NCI-H2196 treated with DMSO at 0.1 percent for 48 hours (cell line): Measurements from ENCODE around the gene PLEKHG2.
A peak's percentile ranks its signal among the peaks of the same experiment; 100 is the strongest.

Source experiments
- DNase-seq: peaks from one replicate; lab custom pipeline; 2025; ENCODE audit not compliant: unreplicated experiment; lab: John Stamatoyannopoulos, UW

PLEKHG2 gene

DNA sequence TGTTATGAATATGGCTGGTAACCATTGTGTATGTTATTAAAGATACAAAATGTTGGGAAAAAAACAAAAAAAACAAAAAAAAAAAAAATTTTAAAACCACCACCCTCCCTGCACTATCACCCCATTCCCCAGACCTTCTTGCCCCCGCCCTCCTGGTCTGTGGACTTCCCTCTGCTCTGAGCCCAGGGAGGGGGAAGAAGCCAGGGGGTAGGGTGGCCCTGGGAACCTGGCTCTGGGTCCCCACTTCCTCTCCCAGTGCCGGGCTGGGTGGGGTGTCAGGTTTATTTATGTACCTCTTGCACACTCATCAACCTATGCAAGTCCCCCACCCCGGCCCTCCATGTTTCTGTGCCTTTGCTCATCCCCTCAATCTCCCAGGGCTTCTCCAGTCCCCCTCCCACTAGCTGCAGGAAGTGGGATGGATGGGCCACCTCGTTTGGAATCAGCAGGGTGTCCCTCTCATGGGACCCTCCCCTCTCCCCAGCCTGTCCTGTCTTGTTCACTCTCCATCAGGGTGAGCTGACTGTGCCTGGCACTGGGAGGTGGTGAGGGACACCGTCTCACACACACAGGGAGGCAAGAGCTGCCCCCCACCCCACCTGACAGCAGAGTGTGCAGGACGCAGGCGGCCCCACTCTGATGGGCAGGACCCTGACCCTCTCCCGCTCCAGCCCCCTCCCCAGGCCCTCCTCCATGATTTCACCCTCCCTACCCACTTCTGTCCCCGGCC lies 27.5 kb upstream of the PLEKHG2 start:
- DNase-seq: no peak

- DNase-seq: no peak
Measured at GRCh38 chr19:39385629-39386411, 26.6 kb upstream of the PLEKHG2 start.

DNA sequence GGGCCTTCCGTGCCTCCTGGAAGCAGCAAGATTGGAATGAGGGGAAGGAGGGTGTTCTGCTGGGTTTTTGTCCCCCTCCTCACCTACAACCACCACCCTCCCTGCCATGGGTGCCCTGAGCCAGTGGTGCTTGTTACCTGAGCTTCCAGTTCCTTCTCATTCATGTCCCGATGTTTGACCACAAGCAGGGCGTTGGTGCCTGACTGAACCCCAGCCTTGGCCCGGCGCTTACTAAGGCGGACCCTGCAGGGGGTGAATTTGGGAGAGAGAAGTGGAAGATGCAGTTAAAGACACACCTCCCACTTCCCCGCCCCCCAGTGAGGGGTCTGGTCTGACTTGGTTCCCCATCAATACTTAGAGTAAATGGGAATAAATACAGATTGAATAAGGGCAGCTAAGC lies 25.9 kb upstream of the PLEKHG2 start:
- DNase-seq: no peak

- DNase-seq: no peak
Measured at GRCh38 chr19:39388657-39389056, 23.8 kb upstream of the PLEKHG2 start.

GRCh38 chr19:39389631-39390414 lies 22.6 kb upstream of the PLEKHG2 start:
- no peak for DNase-seq

GRCh38 chr19:39390451-39390750 lies 22.1 kb upstream of the PLEKHG2 start:
- no peak for DNase-seq

DNA sequence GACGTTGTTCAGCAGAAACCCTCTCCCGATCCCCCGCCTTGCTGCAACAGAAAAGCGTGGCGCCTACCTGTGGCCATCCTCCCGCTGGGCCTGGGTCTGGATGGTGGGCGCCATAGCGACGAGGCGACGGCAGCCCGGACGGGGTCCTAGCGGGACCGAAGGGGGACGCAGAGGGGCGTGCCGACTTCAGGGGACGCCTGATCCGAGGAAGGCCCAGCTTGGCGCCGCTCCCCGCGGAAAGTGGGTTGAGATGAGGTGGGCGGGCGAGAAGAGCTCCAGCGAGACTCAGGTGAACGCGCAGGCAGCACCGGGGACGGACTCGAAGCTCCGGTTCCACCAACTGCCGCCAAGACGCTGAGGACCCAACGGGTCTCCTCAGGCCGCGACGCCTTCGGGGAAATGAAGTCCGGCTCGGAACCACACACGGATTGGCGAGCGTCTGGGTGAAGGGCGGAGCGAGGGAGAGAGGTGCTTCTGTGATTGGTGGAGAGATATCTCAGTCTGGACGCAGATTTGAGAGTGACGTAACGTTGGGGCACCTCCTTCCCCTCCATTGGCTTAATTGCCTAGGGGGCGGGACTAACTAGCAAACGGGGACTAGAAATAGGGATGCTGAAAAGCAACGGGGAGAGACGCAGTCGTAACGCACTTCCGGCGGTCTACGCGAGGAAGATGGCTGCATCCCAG lies 21.6 kb upstream of the PLEKHG2 start, which contains the start of the genes MED29 and PAF1:
TSS of gene MED29 (plus strand) at position 628 of the 687 bp plus-strand sequence. CDS start at position 673, 45 bp downstream.
TSS of gene PAF1 (minus strand) at position 356 of the 687 bp plus-strand sequence. CDS start at position 114, 242 bp downstream.
- peak; percentile 99 for DNase-seq

DNA sequence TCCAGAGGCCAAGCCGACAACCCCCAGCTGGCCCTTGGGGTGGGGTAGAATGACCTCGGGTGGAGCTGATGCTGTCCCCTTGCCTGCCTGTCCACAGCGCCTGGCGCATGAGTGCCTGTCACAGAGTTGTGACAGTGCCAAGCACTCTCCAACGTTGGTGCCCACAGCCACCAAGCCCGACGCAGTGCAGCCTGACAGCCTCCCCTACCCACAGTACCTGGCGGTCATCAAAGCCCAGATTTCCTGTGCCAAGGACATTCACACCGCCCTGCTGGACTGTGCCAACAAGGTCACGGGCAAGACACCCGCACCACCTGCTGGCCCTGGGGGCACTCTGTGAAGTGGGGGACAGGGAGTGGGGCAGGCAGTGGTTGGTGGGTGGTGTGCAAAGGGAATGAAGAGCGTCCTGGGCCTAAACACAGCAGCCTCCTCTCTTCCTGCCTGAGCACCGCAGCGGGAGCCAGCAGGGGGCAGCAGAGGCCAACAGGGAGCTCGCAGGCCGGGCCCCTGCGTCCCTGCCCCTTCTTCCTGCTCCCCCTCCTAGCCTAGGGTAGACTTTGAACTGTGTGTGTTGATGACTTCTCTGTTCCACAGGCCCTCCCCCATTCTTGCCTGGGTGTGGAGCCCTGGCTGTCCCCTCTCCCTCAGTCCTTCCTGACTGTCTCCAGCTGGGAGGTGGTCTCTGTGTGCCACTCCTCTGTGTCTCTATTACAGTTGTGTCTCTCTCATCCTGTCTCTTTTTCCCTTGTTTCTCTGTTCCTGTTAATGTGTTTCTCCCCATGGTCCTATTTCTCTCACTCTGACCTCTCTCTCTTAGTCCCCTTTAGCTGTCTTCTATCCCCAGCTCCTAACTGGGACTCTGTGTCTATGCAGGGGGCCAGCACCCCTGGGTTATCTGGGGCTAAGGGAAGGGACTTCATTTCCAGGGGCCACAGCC lies 14.8 kb upstream of the PLEKHG2 start:
- DNase-seq: peak; percentile 62

GRCh38 chr19:39398297-39398864 lies 14.1 kb upstream of the PLEKHG2 start:
- DNase-seq: no peak

- no peak for DNase-seq
Measured at GRCh38 chr19:39399668-39400050, 12.8 kb upstream of the PLEKHG2 start.

DNA sequence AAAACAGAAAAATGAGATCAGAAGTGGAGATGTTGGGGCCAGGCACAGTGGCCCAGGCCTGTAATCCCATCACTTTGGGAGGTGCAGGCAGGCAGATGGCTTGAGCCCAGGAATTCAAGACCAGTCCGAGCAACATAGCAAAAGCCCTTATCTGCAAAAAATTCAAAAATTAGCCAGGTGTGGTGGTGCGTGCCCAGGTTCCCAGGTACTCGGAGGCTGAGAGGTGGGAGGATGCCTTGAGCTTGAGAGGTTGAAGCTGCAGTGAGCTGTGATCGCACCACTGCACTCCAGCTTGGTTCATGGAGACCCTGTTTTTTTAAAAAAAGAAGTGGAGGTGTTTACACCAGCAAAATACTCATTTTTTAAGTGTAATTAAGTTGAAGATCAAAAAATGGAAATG lies 12.4 kb upstream of the PLEKHG2 start:
- no peak for DNase-seq

DNA sequence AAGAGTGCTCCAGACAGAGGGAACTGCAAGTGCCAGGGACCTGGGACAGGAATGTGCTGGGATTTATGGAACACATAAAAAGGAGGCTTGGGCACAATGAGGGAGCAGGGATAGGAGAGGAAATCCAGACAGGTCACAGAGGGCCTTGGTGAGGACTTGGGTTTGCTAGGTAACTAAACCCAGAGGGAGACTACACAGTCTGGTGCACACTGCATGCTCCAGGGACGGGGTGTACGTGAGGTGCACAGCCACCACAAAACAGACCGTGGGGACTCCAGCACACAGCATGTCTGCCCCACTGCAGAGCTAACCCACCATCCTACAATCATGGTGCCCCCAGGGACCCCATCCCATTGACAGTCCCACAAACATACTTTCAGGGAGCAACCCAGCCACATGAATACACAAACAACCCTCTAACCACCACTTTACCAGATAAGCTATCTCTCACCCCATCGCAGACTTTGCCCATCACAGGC lies 11.4 kb upstream of the PLEKHG2 start:
- DNase-seq: no peak

DNA sequence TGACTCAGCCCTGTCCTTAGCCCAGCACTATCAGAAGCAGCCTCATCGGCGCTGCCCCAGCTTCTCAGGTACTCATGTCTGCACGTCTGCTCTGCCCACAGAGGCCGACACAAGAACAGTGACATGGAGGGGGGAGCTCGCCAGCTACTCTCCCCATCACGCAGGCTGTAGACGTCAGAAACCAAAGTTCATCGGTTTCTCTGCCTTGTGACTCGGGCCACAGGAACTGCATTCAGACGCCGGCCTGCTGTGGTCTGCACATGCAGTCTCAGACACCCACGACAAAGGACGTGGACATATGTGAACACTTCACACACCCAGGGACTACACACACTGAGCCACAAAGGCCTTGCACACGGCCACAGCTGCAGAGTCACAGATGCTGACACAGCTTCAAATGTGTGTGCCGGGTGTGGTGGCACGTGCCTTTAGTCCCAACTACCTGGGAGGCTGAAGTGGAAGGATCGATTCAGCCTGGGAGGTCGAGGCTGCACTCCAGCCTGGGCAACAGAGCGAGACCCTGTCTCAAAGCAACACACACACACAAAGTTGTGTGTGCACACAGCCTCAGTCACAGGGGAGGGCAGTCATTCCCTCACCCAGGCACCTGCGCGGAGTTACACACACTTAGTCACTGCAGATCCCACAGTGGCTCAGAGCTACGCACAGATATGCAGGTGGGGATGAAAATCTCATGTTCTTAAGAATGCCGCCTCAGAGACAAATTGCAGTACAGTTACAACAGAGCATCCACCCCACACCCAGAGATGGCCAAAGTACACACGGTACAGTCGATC lies 10.7 kb upstream of the PLEKHG2 start:
- no peak for DNase-seq

GRCh38 chr19:39402346-39403300 lies 9.8 kb upstream of the PLEKHG2 start:
- DNase-seq: peak; percentile 73

DNA sequence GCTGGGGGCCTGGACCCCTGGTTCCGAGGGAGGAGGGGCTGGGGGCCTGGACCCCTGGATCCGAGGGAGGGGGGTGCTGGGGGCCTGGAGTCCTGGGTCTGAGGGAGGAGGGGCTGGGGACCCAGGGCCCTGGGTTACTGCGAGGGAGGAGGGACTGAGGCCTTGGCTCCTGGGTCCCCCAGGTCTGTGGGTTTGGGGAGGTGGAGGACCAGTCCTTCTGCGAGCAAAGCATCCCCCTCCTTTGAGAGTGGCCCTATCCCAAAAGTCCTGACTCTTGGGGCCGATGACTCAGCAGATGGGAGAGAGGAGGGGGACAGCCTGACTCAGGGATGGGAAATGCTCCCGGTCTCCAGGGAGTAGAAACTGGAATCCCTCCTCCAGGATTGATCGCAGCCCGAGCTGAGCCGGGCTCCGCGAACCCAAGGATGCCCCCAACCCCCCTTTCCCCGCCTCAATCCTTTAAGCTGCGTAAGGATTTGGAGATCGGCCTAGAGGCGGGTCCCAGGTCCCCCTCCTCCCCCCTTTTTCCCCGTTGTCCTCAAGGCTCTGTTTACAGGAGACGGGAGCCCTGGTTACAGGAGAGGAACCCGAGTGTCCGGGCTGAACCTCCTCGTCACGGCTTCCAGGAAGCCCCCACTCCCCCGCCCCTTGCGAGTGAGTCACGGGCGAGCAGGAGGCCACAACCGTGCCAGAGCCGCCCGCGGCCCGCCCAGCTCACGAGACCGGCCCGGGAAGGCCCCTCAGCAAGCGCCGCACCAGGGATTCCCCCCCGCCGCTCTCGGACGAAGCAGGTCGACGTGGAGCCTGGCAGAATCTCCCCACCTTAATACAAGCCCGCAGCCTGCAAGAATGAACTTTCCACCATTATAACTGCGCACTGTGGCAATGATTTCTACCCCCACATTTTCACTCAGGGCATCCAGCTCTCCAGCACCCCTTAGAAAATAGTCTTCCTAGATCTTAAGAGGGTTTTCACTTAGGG lies 8.8 kb upstream of the PLEKHG2 start:
- DNase-seq: no peak

GRCh38 chr19:39405261-39405957 lies 7.1 kb upstream of the PLEKHG2 start:
- no peak for DNase-seq
